Nasal cavity respiratory epithelium epithelial cell of viscerocranial mucosa (primary cell): ENCODE measurements around the gene ARL4A. TPM values are rescaled to one million over a fixed set of nuclear protein-coding genes. Genes with fewer than 3 reads are reported as not detected.

ENCODE experiments used
- total RNA-seq: library from RNA; depleted of rRNA; stranded (reverse); fragments of >200 nt; gene quantifications from 2 replicates; pipeline ENCODE4 v1.2.3, GENCODE V29; 2014

Gene ARL4A, protein sequence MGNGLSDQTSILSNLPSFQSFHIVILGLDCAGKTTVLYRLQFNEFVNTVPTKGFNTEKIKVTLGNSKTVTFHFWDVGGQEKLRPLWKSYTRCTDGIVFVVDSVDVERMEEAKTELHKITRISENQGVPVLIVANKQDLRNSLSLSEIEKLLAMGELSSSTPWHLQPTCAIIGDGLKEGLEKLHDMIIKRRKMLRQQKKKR
- total RNA-seq = 36.6 and 109 TPM in 2 replicates

DNA sequence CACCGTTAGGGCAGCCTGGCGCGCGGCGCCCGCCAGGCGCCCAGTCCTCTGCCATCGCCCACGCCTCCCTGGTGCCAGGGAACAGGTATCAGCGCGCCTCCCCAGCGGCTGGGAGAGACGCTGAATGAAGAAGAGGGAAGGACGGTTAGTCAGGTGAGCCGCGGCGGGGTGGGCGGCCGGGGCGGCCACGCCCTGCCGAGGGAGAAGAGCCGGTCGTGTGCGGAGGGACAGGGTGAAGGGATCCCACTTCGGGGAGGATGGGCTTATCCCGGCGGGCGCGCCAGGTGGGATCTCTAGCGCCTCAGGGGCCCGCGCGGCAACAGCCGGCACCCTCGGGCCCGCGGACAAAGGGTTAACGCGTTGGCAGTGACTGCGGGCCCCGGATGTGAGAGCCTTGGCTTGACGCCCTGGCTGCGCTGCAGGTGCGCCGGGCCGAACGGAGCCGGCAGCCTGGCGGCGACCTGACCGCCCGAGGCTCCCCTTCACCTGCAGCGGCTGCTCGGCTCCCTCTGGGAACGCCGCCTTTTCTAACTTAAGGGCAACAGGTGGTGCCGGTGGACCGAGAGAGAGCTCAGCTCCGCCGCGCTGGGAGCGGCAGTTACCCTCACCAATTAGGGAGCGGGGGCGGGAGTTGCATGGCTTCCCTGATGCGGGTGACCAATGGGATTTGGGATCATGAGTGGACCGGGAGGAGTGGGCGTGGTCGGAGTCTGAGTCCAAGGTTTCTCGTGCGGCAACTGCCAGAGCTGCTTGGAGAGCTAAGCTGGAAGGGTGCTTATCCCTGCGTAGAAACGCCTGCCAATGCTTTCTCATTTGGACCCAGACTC is at the start of gene ARL4A:
TSS of gene ARL4A (plus strand) at position 743 of the 827 bp plus-strand sequence. CDS start 622 bp downstream, outside the sequence.

Other genes starting within 250 kb of the ARL4A start
- gene SCIN, start 116.9 kb upstream of the ARL4A start, total RNA-seq = under 0.01 and 3.2 TPM in 2 replicates